Stromal cell of bone marrow (primary cell): Measurements from ENCODE around the gene RARS1.
"Not testable (repeated sequence)": the region's sequence is repeated elsewhere in the genome, so short reads cannot be mapped to it uniquely, and the experiment has no call there.

Source experiments
- DNase-seq: peaks from one replicate; pipeline ENCODE4 v3.0.0-alpha.2; 2012; ENCODE audit warnings: low read depth

Gene RARS1

DNA sequence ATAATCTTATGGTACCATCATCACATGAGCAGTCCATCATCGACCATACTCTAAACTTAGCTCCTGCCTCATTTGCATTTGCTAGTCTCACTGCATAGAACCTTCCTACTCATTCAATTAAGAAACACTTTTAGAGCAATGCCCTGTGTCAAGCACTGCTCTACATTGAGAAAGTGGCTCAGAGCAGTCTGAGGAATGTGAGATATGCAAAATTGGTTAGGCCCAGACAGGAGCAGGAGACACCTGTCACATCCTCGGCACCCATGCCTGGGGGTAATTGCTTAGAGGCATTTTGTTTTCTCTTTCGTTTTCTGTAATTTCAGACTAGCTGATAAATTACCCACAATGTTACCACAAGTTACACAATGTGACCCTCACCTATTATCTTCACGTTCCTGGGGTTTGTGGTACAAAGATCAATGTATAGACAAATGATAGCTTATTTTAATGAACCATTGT, 4.9 kb upstream of the RARS1 start:
- no peak for DNase-seq

DNA sequence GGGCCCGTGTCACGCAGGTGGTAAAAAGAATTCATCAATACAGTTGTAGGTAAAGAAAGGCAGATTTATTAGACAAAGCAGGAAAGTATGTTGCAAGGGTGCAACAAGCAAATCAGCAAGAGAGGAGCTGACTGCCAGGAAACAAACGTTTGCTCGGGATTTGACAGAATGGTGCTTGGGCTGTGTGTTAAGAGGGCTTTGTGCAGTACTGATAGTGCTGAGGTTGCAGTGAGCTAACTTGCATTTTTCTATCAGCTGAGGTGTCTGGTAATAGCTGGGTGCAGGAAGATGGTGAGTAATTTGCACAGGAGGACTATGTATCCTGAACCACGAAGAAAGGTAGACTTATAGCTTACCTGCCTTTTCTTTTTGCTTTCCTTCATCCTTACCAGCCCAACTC, 3.9 kb upstream of the RARS1 start:
- no peak for DNase-seq

DNA sequence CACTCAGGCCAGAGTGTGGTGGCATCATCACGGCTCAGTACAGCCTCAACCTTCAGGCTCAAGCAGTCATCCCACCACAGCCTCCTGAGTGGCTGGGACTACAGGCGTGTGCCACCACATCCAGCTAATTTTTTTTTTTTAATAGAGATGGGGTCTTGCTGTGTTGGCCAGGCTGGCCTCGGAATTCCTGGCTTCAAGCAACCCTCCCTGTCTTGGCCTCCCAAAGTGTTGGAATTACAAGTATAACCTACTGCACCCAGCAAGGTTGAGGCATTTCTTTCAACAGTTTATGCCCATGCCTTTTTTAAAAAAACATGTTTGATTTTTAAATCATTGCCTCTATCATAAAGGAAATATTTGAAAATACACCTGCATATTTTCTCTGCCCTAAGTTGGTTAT, 2.8 kb downstream of the RARS1 start:
- no peak for DNase-seq

DNA sequence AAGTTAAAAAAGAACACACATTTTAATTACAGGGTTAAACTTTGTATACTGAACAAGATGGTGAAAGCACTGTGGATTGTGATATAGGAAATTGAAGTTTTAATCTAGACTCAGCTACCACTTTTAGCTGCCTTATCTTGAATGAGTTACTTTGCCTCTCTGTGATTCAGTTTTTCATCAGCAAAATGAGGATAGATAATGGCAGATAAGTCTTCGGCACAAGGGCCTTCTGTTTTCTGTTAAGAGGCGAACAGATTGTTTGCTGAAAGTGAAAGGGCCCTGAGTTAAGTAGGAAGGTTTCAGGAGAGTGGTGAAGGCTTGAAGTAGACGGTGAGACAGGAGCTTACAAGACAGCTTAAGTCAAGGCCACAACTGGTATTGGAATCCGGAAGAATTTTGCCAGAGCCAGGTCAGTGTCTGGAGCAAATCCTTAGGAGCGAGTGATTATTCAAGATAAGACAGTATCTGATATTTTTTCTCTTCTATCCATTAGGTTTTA, 7.8 kb downstream of the RARS1 start:
- DNase-seq: no peak

DNA sequence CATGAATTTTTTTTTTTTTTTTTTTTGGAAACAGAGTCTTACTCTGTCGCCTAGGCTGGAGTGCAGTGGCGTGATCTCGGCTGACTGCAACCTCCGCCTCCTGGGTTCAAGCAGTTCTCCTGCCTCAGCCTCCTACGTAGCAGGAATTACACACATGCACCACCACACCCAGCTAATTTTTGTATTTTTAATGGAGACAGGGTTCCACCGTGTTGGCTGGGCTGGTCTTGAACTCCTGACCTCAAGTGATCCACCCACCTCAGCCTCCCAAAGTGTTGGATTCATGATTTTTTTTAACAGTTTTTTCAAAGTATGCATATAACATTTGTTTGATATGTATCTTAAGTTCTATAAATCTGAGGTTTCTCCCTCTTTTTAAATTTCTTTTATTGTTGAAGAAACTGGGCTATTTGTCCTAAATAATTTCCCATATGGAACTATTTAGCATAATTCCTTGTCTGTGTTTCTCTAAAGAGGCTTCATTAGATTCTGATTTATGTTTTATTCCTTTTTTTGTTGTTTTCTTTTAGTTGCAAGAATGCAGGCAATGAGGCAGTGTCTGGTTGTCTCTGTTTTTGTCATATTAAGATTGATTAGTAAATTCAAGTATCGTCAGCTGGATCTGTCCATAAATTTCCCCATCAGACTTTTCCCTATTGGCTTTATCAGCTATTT, 16.4 kb downstream of the RARS1 start:
- DNase-seq: no peak

DNA sequence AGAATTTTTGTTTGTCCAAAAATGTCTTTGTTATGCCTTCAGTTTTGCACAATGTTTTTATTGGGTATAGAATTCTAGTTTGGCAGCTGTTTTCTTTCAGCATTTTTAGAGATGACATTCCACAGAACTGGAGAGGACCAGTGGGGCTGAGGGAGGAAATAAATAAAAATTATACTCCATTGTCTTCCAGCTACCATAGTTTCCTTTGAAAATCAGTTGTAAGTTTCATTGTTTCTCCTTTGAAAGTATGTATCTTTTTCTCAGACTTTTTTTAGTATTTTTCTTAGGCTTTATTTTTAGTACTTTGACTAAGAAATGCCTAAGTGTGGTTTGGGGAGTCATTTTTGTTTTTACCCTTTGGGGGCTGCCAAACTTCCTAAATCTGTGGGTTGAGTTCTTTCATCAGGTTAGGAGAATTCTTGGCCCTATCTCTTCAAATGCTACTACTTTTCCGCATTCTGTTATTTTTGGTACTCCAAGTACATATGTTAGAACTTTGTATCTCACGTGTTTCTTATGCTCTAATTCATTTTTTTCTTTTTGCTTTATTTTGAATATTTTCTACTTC, 27.7 kb downstream of the RARS1 start:
- DNase-seq: no peak

DNA sequence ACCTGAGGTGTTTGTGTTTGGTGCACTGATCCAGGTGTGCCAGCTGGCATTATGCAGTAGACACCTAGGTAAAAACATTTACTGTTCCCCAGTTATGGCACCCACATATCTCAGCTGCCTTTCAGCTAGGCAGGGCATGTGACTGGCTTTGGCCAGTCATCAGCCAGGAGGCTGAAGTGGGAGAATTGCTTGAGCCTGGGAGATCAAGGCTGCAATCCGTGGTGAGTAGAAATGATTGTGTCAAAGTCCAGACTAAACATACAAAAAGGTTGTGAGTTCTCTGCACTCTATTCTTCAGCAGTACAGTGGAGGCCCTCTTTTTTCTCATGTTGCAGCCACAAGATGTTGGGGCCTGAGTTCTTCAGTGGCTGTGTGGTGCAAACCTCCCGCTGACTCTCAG, 39.6 kb downstream of the RARS1 start:
- no peak for DNase-seq

DNA sequence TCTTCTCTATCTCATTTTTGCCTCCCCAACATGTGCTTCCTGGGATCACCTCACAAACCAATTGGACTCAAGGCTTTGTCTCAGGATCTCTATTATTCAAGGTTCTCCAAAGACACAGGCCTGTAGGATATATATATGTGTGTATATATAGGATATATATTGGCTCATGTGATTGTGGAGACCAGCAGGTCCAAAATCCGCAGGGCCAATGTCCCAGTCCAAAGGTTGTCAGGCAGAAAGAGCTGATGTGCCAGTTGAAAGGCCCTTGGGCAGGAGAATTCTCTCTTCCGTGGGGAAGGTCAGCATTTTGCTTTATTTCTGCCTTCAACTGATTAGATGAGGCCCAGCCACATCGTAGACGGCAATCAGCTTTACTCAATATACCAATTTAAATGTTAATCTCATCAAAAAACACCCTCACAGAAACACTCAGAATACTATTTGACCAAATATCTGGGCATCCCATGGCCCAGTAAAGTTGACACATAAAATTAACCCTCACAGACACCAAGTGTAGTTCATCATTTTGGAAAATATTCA, 41.6 kb downstream of the RARS1 start:
- DNase-seq: no peak

DNA sequence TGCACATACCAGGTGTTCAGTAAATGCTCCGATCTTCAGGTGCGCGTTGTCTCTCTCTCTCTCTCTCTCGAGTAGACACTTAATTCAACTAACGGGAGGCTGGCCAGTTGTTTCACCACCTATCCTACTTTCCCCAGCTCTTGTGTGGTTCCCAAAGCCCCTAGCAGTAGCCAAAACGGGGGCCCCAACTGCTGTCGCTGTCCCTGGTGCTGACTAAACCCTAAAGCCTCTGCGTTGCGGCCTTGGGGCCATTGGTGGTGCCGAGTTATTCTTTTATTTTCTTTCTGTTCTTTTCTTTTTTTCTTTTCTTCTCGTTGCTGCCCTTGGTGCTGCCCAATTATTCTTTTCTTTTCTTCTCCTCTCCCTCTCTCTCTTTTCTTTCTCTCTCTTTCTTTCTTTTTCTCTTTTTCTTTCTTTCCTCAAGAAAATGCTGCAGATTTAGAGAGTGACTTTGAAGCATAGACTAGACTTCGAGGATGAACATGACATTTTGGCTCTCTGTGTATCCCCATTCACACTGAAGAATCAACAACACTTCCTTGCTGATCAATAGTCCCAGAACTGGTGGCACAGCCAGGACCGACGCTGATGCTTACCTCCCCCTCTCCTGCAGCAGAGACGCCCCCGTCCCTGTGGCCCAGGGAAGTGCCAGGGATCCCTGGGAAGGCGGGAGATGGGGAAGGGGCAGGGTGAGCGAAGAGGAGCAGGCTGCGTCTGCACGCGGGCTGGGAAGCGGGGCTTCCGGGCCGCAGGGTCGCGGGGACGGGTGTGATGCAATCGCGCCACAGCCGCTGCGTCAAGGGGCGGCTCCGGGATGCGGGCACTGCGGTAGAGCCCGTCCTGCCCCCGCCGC, 42.5 kb downstream of the RARS1 start, which contains the start of gene FBLL1:
TSS of gene FBLL1 (plus strand) at position 785 of the 853 bp plus-strand sequence. CDS start 200 bp downstream, outside the sequence.
- DNase-seq: no peak

DNA sequence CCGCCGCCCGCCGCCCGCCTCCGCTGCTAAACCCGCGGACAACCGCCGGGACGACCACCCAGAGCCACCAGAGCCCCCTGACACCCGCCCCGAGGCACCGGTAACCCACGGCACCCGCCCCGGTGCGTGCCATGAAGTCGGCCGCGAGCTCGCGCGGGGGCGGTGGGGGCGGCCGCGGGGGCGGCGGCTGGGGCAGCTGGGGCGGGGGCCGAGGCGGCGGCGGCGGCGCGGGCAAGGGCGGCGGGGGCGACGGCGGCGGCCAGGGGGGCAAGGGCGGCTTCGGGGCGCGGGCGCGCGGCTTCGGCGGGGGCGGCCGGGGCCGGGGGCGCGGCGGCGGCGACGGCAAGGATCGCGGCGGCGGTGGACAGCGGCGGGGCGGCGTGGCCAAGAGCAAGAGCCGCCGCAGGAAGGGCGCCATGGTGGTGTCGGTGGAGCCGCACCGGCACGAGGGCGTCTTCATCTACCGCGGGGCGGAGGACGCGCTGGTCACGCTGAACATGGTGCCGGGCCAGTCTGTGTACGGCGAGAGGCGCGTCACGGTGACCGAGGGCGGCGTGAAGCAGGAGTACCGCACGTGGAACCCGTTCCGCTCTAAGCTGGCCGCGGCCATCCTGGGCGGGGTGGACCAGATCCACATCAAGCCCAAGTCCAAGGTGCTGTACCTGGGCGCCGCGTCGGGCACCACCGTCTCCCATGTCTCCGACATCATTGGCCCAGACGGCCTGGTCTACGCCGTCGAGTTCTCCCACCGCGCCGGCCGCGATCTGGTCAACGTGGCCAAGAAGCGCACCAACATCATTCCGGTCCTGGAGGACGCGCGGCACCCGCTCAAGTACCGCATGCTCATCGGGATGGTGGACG, 43.3 kb downstream of the RARS1 start:
- DNase-seq: no peak

DNA sequence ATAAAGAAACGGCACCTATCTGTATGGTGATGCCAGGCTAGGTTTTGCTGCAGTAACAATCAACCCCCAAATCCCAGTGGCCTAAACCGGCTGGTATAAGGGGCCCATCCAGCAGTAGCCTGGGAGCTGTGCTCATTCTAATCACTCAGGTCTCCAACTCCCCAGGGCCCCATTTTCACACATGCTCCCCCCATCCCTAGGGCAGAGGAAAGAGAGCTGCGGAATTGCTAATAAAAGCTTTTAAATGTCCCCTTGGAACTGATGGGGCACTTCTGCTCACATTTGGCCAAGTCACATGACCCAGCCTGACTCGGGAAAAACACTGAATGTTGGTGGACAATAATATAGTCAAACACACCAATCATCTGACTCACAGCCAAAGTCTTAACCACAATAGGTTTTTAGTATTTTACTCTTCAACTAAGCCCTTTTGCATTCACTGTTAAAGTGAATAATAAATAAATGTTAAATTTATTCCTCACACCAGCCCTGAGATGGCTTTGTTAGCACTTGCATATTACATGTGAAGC, 44.4 kb downstream of the RARS1 start:
- DNase-seq: no peak

DNA sequence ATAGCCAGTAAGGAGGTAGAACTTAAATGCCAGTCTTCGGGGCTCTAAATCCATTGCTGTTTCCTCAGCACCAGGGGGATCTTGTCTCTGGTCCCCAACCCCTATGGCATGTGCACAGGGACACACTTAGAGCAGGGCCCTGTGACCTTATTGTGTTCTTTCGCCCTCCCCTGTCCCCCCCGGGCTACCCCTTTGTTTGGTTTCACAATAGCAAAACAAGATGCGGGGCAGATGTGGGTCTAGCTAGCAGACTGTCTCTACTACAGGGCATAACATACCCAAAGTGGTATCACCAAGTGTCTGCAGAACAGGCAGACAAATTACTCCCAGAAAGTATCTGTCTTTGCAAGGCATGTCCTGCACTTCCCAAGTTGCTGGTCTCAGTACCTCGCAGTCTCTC, 44.9 kb downstream of the RARS1 start:
- DNase-seq: no peak

DNA sequence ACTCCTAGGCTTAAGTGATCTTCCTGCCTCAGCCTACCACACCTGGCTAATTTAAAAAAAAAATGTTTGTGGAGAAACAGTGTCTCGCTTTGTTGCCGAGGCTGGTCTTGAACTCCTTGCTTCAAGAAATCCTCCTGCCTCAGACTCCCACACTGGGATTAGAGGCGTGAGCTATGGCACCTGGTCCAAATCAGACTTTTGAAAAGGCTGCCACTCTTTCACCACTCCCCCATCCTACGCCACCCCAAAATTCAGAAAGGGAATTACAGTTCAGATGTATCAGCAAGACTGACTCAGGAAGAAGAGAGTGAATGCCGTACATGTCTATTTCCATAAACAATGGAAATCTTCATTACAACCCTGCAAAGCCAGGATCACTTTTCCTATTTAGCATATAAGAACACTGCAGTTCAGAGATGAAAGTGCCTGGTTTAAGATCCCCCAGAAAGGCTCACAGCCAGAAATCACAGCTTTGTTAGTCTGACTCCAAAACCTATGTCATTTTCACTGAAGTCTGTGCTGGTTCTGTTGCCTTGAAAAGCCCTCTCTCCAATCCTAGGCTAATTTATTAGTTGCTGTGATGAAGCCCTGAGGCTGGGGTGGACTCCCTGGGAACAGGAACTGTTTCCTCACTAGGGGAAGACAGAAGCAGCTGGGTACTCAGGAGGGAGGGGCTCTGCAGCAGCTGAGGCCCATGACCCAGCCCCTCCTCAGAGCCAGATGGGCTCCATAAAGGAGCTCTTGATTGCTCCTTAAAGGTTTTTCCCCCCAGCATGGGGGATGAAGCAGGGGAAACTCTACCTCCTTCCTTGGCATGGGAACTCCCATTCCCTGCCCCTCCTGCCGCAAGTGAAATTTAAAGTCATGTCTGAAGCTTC, 46.0 kb downstream of the RARS1 start:
- no peak for DNase-seq

DNA sequence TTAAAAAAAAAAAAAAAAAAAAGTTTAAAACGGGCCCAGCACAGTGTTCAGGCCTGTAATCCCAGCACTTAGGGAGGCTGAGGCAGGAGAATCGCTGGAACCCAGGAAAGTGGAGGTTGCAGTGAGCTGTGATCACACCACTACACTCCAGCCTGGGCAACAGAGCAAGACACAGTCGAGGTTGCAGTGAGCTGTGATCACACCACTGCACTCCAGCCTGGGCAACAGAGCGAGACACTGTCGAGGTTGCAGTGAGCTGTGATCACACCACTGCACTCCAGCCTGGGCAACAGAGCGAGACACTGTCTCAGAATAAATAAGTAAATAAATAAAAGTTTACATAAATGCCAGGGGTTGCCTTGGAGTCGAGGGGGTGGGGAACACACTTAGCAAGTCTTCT, 48.1 kb downstream of the RARS1 start:
- not testable (repeated sequence) for DNase-seq

DNA sequence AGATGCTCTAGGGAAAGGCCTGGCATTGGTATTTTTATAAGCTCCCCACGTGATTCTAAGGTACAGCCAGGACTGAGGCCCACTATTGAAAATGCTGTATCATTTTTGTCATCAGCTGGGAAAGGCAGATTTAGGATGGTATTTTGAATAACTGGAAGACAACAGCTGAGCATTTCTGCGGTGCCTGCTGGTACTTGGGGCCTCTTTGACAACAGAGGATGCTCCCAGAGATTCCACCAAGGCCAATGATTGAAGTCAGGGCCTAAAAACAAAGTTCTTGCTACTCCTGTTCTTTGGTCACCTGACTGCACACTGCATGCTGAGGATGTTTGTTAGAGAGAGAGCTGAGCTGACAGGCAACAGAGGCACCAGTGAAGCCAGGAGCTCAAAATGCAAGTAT, 50.9 kb downstream of the RARS1 start:
- DNase-seq: no peak

DNA sequence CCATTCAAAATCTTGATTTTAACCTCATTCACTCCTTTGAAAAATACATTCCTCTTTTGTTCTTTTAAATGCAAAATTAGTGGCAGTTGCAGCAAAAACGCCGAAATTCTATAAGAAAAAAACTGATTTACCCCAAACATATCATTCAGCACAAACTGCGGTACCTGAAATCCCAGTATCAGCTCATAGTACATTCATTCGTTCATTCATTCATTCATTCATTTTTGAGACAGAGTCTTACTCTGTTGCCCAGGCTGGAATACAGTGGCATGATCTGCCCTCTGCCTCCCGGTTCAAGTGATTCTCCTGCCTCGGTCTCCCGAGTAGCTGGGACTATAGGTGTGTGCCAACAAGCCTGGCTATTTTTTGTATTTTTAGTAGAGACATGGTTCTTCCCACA, 63.3 kb downstream of the RARS1 start:
- DNase-seq: no peak

DNA sequence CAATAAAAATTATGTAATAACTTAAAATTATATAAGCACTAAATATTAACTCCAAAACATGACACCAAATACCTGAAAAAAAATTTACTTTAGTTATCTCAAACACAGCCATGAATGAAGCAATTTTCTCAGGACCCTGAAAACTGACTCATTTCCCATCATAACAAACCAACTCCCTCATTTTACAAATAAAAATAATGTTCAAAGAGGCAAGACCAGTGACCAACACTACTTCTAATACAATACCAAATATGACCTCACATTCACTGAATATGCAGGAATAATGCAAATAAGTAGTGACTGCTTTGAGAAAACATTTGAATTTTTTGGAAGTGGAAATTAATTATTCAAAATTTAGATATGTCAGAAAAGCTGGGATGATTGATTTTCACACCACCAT, 64.4 kb downstream of the RARS1 start:
- DNase-seq: no peak

DNA sequence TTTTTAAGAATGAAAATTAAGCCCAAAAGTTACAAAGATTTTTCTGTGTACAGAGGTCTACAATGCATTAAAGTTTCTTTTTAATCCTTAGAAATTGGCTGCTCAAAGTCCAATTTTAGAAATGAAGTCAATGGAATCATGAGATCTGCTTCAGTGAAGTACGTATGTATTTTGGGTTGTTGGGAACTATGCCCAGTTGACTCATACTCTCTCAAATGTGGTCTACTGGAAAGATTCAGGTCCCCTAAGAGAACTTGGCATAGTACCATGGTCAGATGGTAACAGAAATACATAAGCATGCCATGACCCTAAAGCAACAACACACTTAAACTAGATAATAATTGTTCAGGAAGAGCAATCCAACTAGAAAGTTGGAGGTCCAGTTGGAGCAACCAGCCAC, 65.9 kb downstream of the RARS1 start:
- DNase-seq: peak; percentile 98

DNA sequence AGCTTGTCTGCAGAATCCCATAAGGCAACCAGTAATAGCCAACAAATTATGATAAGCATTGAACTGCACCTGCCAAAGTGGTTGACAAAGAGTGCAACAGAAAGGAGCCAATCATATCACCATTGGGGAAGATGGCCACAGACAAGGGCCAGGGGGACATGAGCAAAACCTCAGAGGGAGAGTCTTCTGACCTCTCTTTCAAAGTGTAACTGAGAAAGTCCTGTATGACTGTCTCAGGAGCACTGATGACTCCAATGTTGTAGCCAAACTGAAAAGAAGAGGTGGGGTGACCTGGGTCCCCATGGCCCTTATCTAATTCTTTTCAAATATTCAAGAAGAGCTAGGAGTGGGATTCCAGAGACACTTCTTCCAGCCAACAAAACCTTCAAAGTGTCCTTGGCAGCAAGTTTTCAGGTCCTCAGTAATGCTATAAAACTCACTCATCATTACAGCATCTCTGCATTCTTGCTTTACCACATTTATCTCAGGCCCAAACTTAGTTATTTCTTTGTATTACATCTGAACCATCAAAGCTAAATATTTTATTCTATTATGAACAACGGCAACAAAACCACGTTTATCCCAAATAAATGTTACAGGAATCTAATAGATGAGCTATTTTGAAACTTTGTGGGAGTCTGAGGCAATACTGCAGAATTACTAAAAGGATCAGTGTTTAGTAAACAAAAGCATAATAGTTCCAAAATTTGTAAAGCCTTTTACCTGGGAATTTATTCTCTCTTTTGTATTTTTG, 67.3 kb downstream of the RARS1 start:
- no peak for DNase-seq

DNA sequence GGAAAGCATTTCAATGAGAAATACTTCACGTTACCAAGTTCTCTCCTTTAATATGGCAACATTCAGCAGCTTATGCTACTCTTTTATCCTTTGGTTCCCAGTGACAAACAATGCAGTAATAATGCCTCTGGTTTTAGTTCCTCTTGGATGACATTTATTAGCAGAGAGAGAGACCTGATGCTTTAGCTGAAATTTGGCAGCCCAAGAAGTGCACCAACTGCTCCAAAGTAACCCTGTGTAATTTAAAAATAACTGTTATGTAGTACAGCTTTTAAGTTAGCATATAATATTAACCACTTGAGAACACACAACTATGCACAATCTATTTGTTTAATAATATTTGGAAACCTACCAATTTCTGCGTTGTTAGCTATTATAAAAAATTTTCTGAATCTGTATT, 71.1 kb downstream of the RARS1 start:
- DNase-seq: no peak
